DMS79 (cell line): ENCODE data around the gene USB1.
"Not testable (repeated sequence)": the region's sequence is repeated elsewhere in the genome, so short reads cannot be mapped to it uniquely, and the experiment has no call there.

Experiments
- DNase-seq: peaks from one replicate; lab custom pipeline; 2025; lab: John Stamatoyannopoulos, UW

Gene USB1

GRCh38 chr16:57970319-57970718 lies 30.9 kb upstream of the USB1 start:
- DNase-seq = no peak

GRCh38 chr16:57970970-57971369 lies 30.2 kb upstream of the USB1 start, which contains the start of gene CNGB1:
Gene CNGB1 (minus strand): TSS chr16:57971128. CDS start chr16:57967286, 3,842 bp downstream.
- no peak for DNase-seq

- DNase-seq = no peak
Measured at GRCh38 chr16:57971848-57972247, 29.4 kb upstream of the USB1 start.

- DNase-seq = no peak
Measured at GRCh38 chr16:57972306-57972705, 28.9 kb upstream of the USB1 start.

GRCh38 chr16:57976331-57976796 lies 24.8 kb upstream of the USB1 start:
- DNase-seq = no peak

GRCh38 chr16:57977418-57978069 lies 23.7 kb upstream of the USB1 start:
- no peak for DNase-seq

GRCh38 chr16:57978070-57978465 lies 23.1 kb upstream of the USB1 start:
- DNase-seq = not testable (repeated sequence)

- DNase-seq = no peak
Measured at GRCh38 chr16:57979006-57979585, 22.1 kb upstream of the USB1 start.

GRCh38 chr16:57981636-57982035 lies 19.6 kb upstream of the USB1 start:
- no peak for DNase-seq

- DNase-seq = no peak
Measured at GRCh38 chr16:57982385-57982784, 18.8 kb upstream of the USB1 start.

- no peak for DNase-seq
Measured at GRCh38 chr16:57984443-57985203, 16.6 kb upstream of the USB1 start.

GRCh38 chr16:57985204-57986181 lies 15.7 kb upstream of the USB1 start:
- no peak for DNase-seq

GRCh38 chr16:57986196-57986595 lies 15.0 kb upstream of the USB1 start:
- no peak for DNase-seq

- no peak for DNase-seq
Measured at GRCh38 chr16:57987441-57988177, 13.6 kb upstream of the USB1 start.

- DNase-seq = peak; percentile 67
Measured at GRCh38 chr16:57988929-57989328, 12.3 kb upstream of the USB1 start.

- DNase-seq = no peak
Measured at GRCh38 chr16:57991551-57992059, 9.6 kb upstream of the USB1 start.

GRCh38 chr16:57992084-57992483 lies 9.1 kb upstream of the USB1 start:
- DNase-seq = no peak

GRCh38 chr16:57993438-57993837 lies 7.8 kb upstream of the USB1 start:
- DNase-seq = peak; percentile 81

GRCh38 chr16:57993897-57994296 lies 7.3 kb upstream of the USB1 start:
- no peak for DNase-seq

- DNase-seq = no peak
Measured at GRCh38 chr16:57994361-57994760, 6.8 kb upstream of the USB1 start.

GRCh38 chr16:57994778-57995177 lies 6.4 kb upstream of the USB1 start:
- DNase-seq = no peak
